KBM-7 (cell line): ENCODE results near the gene ALDH1A3.

Experiments
- DNase-seq: peaks from one replicate; pipeline ENCODE4 v3.0.0-alpha.2; 2015
- in situ Hi-C: fragments of 300-500 bp; cut with MboI; formaldehyde crosslinking; loops from 2 replicates; pipeline ENCODE4 v1.14.3; 2020; ENCODE audit warnings: low sequenced_read_pairs, low pct_unique_long_range_greater_than_20kb, mixed read lengths

The ALDH1A3 gene

DNA sequence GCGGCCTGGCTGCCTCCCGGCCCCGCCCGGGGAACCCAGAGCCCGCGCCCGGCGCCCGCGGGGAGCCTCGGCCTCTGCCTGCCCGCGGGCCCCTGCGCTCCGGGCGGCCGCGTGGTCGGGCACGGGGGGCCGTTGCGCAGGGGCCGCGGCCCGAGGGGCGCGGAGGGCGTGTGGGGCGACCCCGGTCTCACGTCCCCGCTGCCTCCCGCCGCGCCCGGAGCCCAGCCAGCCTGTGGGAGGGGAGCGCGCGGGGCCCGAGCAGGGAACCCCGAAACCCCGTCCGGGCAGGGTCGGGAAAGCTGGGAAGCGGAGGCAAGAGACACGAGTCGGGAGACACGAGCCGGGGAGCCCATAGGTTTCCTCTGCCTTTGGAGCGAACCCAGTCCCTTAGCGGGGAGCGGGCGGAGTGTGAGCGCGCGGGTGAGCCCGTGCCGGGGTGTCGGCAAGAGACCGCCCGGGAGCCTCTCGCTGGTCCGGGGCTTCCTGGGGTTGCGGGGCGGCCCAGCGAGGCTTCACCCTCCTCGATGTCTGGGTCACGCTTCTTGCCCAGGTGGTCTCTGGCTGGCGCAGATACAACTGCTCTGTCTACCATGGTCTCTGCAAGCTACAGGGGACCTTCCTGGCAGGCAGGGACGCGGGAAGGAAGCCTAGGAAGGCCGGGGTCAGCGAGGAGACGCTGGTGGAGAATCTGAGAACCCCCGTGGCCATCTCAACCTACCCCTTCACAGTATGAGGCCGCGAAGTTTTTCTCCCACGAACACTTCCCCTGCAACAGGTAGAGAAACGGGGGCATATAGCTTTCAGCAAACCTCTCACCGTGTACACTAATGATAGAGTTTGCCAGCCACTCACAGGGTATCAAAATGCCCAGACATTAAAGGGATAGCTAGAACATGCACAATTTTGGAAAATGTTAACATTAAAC lies 40.1 kb downstream of the ALDH1A3 start:
- in situ Hi-C loops: no loop called here
- DNase-seq: peak; percentile 43

DNA sequence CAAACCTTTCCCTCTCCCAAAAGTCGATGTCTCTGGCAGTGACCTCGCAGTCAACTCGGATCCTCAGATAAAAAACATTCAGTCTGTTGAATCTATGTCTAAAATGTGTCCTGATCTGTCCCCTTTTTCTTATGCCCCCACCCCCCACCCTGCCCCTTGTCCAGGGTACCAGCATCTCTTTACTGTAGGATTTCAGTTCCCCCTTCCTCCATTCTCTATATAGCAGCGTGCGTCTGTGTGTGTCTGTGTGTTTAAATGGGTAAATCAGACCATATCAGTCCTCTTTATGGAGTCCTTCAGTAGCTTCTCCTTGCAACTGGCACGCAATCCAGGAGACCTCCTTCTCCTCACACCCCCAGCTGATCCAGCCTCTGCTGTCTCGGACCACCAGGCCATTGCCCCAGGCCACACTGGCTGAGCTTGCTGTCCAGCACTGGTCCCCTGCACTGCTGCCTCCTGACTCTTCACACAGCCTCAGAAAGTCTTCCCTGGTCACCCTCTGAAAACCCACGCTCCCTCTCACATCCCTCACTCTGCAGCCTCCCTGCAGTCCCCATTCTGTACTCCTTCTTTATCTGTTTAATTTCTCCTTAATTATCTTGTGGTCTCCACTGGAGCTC lies 41.0 kb downstream of the ALDH1A3 start:
- in situ Hi-C loops: no loop called here
- no peak for DNase-seq

DNA sequence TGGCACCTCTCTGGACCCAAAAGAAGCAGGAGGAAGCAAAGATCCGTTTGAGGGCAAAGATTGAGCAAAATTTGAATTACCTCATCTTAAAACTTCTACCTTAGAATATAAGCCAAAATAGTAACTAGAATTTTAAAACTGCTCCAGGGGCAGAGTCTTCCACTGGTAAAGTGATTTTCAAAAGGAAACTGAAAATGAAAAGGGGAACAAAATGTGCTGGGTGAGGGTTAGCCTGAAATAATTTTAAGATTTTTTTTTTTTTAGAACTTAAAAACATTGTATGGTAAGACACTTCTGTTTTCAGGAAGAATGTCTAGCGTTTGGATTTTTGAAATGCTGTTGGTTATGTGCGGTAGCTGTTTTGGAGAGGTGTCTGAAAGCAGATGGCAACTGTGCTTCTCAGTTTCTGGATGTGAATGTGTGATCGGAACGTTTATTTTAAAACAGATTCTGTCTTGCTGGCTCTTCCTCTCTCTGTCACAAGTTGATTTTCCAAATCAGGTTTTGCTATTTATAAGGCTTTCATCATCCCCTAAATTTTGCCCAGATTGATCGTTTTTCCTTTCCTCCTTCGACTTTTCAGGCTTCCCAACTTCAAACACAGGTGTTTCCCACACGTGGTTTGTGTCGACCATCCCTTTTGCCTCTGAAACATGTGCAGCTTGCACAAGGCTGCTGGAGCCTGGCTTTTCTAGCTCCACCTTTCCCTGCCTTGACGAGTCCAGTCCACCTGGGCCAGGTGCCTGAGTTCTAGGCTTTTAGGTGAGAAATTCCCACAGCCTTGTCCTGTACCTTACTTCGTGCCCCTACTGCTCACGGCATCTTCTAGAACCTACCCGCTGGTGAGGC lies 42.8 kb downstream of the ALDH1A3 start:
- in situ Hi-C loops: no loop called here
- peak; percentile 26 for DNase-seq

DNA sequence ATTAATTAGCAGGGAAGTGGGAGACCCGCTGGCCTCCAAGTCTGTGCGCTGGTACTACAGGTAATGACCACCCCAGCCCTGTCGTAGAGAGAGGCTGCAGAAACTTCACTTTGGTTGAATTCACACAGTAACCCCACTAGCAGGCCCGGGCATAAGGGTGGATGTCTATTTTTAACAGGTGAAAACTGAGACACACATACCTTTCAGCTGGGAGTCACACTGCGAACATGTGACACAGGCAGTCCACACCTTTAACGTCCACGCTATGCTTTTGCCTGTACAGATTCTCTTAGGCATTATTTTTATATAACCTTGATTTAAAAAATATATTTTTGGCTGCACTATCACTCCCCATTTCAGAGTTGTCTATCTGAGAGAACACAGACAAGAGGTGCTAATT lies 43.4 kb downstream of the ALDH1A3 start:
- in situ Hi-C loops: no loop called here
- no peak for DNase-seq

DNA sequence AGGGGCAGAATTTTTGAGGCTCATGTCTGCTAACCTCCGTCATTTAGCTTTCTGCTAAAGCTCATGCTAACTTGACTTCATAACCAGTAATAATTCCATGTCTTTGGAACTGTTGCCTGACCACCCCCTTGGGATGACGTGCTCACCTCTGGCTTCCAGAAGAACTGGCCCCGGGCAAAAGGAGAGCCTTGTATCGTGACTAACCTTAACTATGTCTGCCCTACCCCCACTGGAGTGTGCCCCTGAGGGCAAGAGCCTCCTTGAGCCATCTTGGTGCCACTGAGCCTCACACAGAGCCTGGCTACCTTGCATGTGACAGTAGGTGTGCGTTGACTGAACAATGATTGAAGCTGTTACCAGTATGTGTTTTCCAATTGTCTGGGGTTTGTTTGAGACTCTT lies 44.3 kb downstream of the ALDH1A3 start:
- DNase-seq: no peak
- in situ Hi-C loops: no loop called here

DNA sequence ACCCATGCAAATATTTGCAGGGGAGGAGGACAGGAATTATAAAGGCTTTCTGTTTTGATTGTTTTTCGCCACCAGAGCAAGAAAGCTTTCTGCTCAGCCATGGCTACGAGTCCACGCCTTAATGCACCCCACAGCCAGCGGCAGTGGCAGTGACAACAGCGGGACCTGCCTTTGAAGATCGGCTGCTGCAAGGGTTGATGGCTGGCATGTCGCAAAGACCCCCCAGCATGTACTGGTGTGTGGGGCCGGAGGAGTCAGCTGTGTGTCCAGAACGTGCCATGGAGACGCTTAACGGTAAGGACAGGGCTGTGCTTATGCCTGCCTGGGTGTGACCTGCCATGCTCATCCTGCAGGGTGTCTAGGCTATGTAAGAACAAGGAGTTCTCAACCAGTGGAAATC lies 44.8 kb downstream of the ALDH1A3 start:
- in situ Hi-C loops: no loop called here
- no peak for DNase-seq

DNA sequence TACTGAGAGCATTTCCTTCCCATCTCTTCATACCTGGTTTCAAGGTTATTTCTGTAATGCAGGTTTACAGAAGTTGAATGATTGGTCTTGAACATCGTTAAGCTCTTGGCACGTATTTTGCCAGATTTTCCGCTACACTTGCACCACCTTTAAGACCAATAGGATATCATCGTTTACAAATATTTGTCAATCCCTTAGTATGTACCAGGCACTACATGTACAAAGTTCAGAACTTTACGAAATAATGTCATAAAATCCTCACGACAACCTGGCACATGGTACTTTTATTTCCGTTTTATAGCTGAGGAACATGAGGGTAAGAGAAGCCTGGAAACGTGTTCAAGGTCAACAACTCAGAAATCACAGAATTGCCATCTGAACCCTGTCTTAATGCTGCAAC lies 45.8 kb downstream of the ALDH1A3 start:
- in situ Hi-C loops: no loop called here
- DNase-seq: no peak

DNA sequence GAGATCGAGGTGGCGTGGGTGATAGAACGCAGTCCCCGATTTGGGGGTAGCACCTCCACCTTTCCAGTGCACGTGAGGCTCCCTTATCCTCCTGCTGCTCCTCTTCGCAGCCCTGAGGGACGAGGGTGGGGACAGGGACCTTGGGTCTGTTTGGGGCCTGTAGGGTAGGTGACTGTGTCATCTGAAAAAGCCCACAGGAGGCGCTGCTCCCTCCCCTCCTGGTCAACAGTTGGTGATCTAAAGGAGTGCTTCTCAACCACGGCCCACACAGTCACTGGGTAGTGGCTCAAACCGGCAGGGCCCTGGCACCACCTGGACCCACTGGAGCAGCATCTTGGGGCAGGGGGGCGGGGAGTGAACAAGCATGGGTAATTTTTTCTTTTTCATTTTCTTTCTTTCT lies 46.6 kb downstream of the ALDH1A3 start:
- in situ Hi-C loops: no loop called here
- DNase-seq: peak; percentile 26

DNA sequence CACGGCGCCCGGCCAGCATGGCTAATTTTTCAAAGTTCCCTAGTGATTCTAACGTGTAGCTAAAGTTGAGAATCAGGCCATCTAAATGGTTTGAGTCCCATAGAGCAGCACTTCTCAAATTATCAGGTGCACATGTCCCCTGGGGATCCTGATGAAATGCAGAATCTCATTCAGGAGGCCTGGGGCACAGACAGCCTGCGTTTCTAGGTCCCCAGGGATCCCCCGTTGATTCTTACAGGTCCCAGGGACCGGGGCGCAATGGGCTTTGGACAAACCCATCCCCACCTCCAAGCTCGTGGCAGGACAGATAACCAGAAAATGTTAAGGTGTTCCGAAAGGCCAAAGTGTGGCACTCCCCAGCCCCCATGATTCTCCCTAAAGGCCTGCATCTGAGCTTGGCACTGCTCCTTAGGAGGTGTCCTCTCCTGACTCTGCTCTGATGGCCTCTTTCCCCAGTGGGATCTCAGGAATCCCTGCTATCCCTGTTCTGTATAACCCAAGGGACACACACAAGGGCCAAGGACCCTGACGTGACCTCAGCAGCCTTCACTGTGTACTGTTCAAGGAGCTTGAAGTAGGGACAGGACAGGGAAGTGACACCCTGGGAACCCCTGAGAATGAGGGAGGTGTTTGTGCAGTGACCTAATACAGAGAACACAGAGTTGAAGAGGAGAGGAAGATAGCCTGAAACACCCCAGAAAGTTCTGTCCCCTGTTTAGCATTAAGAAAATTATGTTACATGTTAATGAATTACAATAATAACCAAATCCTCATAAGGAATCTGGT lies 47.5 kb downstream of the ALDH1A3 start:
- DNase-seq: no peak
- in situ Hi-C loops: no loop called here

DNA sequence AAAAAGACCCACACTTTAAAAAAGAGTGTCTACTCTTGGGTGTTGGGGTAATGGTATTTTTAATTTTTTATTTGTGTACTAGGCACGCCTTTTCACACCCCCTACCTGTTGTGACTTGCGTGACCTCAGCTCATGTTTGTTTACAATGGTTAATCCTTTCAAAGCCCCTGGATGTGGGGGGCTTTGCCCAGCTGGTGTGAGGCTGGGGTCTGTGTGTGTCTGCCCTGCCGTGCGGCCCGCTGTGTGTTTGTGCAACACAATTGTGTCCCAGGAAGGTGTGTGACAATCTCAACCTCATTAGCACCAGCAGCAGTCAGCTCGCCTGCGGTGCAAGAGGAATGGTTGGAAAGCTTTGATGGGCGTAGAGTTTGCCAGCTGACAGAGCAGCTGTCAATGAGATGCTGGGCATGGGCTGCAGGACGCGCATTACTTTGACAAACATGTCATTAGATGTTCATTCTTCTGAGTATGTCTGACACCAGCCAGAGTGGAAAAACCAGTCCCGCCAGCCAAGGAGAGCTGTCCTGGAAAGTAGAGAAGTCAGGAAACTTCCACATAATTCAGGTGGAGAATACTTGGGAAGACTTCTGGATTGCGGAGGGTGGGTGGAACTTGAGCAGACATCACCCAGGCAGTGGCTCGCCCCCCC lies 49.1 kb downstream of the ALDH1A3 start:
- in situ Hi-C loops: no loop called here
- no peak for DNase-seq

DNA sequence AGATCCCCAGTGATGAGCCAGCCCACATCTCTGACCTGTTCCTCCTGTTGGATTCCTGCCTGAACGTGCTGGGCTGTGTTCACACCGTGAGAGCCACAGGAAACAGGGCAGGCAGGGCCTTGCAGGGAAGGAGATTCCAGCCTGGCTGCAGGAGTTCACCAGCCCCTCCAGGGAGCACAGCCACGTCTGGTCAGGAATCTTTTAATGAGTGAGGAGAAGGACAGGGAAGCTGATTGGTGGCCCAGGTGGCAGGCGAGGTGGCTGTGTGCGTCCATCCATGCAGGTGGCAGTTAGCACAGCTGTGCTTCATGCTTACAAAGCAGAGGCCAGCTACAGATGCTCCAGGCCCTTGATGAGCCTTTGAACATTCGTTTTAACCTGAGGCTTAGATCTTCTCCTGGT lies 50.0 kb downstream of the ALDH1A3 start:
- in situ Hi-C loops: no loop called here
- DNase-seq: no peak

DNA sequence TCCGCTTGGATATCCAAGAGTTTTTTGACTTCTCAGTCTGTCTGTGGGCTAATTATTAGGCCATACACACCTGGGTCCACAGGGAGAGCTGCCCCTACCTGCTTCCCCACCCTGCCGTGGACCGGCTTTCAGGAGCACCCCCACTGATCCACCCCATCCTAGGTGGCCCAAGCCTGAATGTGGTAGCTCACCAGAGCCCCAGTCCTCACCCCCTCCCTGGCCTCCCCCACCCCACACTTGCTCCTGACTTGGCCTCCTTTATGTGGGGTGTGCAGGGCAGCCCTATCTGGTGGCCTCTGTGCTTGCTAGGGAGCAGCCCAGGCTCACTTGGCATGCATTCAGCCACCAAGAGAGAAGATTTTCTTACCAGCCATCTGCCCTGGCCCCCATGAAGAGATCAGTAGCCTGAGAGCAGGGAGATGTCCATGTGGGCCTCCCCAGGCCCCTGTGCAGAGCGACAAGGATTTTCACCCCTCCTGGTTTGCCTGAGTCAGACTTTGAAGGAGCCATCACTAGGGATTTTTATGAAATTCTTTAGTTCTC lies 50.7 kb downstream of the ALDH1A3 start:
- DNase-seq: no peak
- in situ Hi-C loops: no loop called here

DNA sequence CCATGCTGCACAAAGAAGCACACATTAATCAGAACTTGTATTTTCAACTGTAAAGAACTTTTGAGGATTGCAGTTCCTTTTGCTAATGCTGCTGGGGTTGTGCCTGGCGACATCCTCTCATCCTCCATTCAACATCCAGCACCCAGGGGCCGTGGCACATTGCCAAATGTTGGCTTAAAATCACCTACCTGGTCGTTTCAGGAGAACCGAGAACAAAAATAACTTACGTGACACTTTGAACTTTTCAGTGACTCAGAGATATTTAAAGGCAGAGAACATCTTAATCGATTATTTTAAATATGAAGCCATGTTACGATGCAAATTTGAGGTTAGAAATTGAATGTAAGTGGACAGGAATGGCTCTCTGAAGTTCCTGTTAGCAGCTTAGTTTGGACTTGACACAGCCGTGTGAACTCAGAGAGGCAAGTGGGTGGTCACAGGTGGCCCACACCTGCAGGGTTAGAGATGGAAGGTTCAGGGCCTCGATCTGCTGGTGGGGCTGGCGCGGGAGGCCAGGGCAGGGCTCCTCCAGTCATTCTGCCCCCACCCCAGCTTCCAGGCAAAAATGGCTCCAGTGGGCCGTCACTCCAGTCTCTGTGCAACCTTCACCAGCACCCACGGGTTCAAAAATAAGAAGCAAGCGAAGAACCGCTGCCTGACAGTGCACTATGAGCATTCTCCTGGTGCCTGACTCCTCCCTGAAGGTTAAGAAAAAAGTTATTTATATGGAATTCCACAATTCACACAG lies 51.7 kb downstream of the ALDH1A3 start:
- no peak for DNase-seq
- in situ Hi-C loops: no loop called here

DNA sequence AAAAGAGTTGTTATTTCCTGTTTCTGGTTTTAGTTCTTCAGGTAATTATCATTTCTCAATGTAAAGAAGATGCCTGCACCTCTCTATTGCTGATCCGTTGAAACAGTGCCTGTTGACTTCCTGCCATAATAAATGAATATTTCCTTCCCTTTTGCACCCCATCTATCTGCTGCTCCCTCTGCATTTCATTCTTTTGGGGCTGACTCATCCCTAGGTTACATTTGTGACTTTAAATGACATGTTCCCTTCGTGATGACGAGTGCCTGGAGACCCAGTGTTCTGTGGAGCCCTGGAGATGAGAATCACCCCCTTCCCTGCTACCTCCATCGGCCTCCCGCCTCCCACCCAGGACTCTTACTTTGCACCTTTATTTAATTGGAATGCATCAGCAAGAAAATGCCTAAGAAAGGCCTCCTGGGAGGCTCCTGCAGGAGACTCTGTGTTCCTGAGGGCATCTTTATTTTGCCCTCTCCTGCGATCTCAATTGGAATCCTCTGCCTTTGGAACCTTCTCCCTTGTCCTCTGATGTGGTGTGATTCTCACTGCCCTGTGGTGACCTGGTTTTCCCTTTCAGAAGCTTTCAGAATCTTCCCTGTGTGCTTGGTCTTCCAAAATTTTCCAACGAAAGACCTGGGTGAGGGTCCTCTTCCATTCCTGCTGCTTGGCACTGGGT lies 53.2 kb downstream of the ALDH1A3 start:
- in situ Hi-C loops: no loop called here
- peak; percentile 41 for DNase-seq

DNA sequence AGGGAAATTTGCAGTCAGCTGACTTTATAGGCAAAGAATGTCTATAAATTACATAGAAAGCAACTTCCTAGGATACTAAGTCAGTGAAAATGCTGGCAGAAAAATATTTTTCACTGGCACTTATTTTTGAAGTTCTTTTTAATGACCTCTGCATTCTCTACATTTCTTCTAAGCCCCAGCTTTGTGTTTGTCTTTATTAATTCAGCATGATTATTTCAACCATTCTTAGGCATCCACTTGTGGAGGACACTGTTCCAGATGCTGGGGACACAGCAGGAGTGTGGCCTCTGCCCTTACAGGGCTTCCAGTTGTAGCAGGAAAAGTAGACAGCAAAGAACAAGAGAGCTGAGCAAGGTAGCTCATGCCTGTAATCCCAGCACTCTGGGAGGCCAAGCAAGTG lies 54.5 kb downstream of the ALDH1A3 start:
- no peak for DNase-seq
- in situ Hi-C loops: no loop called here

DNA sequence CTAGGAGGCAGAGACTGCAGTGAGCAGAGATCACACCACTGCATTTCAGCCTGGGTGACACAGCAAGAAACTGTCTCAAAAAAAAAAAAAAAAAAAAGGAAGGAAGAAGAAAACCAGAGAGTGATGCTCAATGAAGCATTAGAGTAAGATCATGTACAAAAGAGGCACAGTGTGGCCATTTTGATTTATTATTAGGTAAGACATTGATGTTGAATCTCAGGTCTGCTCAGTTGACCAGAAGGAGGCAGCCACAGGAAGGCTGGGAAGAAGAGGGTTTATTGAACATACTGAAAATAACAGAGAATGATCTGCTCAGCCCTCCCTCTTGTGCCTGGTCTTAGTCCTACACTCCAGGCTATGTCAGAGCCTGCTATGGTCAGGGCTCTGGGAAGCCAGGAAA lies 55.1 kb downstream of the ALDH1A3 start:
- in situ Hi-C loops: no loop called here
- DNase-seq: peak; percentile 71

DNA sequence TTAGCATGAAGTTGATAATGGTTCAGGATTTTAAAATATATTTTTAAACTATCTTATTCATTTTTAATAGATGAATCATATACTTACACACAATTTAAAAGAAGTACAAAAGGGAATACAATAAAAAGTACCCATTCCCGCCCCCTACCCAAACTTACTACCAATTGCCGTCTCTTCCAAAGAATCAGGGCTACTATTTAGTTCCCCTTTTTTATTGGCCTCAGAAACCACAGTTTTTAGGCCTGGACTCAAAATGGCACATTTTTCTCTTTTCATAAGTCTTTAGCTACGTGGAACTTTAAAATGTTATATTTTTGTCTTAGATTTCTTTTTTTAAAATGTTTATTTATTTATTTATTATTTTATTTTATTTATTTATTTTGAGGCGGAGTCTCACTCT lies 57.5 kb downstream of the ALDH1A3 start:
- peak; percentile 27 for DNase-seq
- in situ Hi-C loops: no loop called here
